HG03045 (cell line): Measurements from ENCODE around the gene TSPY10.
"Not testable (repeated sequence)": the region's sequence is repeated elsewhere in the genome, so short reads cannot be mapped to it uniquely, and the experiment has no call there.

ENCODE experiments used
- ATAC-seq: cut with Tn5 transposase; IDR thresholded peaks from one replicate; pipeline ENCODE4 v1.9.1; 2021; ENCODE audit warnings: mild to moderate bottlenecking, moderate library complexity; ENCODE audit not compliant: unreplicated experiment

The TSPY10 gene, protein sequence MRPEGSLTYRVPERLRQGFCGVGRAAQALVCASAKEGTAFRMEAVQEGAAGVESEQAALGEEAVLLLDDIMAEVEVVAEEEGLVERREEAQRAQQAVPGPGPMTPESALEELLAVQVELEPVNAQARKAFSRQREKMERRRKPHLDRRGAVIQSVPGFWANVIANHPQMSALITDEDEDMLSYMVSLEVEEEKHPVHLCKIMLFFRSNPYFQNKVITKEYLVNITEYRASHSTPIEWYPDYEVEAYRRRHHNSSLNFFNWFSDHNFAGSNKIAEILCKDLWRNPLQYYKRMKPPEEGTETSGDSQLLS

DNA sequence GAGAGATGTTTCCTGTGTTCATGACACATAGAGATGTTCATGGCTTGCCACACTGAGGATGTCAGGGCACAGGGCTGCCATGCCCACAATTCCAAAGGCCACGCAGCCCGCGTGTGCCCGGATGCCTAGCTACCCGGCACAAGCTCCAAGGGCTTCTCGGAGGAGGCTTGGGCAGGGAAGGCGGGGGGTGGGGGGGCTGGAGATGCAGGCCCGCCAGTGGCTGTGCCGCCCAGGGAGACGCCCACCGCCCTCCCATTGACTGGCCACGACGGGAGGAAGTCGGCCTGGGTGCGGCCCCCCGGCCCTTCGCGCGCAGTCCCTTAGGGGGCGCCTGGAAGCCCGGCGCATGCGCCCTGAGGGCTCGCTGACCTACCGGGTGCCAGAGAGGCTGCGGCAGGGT lies at the start of gene TSPY10:
Gene TSPY10, plus strand, starts transcription at position 301 of the 400 bp plus-strand sequence. Its CDS starts 46 bp downstream, at position 347.
- not testable (repeated sequence) for ATAC-seq

DNA sequence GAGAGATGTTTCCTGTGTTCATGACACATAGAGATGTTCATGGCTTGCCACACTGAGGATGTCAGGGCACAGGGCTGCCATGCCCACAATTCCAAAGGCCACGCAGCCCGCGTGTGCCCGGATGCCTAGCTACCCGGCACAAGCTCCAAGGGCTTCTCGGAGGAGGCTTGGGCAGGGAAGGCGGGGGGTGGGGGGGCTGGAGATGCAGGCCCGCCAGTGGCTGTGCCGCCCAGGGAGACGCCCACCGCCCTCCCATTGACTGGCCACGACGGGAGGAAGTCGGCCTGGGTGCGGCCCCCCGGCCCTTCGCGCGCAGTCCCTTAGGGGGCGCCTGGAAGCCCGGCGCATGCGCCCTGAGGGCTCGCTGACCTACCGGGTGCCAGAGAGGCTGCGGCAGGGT lies 40.7 kb upstream of the TSPY10 start, which contains the start of gene TSPY9:
Gene TSPY9, plus strand, starts transcription at position 301 of the 400 bp plus-strand sequence. Its CDS starts 46 bp downstream, at position 347.
- ATAC-seq: not testable (repeated sequence)

DNA sequence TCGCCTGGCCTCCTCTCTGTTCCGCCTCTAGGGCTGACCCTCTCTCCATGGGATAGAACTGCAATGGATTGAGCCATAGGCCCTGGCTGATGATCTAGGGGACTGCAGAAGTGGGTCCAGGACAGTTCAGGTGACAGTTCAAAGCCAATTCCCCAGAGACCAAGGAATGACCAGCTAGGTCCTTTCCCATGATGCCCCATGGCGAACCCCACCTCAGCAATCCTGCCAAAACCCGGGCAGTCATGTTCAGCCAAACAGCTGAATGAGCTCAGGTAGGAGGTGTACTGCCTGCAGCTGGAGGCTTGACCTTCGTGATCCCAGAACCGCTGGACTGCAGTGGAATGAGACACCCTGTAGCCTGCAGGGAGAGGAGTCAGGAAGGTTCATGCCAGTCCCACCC lies 23.3 kb upstream of the TSPY10 start:
- ATAC-seq: not testable (repeated sequence)

DNA sequence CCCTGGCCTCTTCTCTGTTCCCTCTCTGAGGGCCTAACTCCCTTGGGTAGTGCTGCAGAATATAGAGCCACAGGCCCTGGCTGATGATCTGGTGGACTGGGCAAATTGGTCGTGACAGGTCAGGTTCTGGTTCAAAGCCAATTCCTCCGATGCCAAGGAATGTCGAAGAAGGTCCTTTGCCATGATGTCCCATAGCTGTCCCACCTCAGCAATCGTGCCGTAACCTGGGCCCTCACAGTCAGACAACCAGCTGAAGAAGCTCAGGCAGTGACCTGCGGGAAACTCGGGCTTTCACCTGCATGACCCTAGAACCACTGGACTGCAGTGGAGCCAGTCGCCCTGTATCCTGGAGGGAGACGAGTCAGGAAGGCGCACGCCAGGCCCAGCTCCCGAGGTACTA lies 11.4 kb upstream of the TSPY10 start:
- not testable (repeated sequence) for ATAC-seq
